Lung (tissue), 12 donors: ENCODE results near the gene UST. TPM values are rescaled to one million over a fixed set of nuclear protein-coding genes. Genes with fewer than 3 reads are reported as not detected.

Source experiments
- ATAC-seq: fragments of 200-7000 bp; cut with Tn5 transposase; one replicate; pipeline ENCODE4 v1.9.1; 2020; ENCODE audit warnings: moderate number of reproducible peaks; ENCODE audit not compliant: insufficient read depth, low FRiP score
- DNase-seq, 3 donors: peaks; one replicate each; pipeline ENCODE4 v3.0.0-alpha.2; 2013 to 2017
- H3K27ac ChIP-seq, 2 donors: one replicate each; pipeline ENCODE4 v1.5.1; 2013; ENCODE audit warnings: mild to moderate bottlenecking in 2 of 2, moderate library complexity in 2 of 2, control low read depth in 1 of 2, inconsistent platforms in 1 of 2, low read depth in 1 of 2, low read length in 1 of 2
- H3K27me3 ChIP-seq, 3 donors: one replicate each; pipeline ENCODE4 v1.5.1; 2013; ENCODE audit warnings: low read length in 2 of 3; ENCODE audit not compliant: control insufficient read depth in 3 of 3, insufficient read depth in 3 of 3
- H3K36me3 ChIP-seq, 4 donors: one replicate each; pipeline ENCODE4 v1.5.1; 2013; ENCODE audit warnings: low read length in 4 of 4, mild to moderate bottlenecking in 1 of 4, moderate library complexity in 1 of 4; ENCODE audit not compliant: control insufficient read depth in 4 of 4, insufficient read depth in 4 of 4
- H3K4me1 ChIP-seq, 5 donors: one replicate each; pipeline ENCODE4 v1.5.1; 2013; ENCODE audit warnings: low read length in 5 of 5, mild to moderate bottlenecking in 2 of 5, moderate library complexity in 1 of 5; ENCODE audit not compliant: control insufficient read depth in 5 of 5, insufficient read depth in 5 of 5
- H3K4me3 ChIP-seq: one replicate; pipeline ENCODE4 v1.5.1; 2013; ENCODE audit warnings: mild to moderate bottlenecking, control low read depth, moderate library complexity
- H3K9ac ChIP-seq, 2 donors: one replicate each; pipeline ENCODE4 v1.5.1; 2013; ENCODE audit warnings: low read length in 2 of 2, control low read depth in 1 of 2; ENCODE audit not compliant: insufficient read depth in 1 of 2
- H3K9me3 ChIP-seq, 4 donors: one replicate each; pipeline ENCODE4 v1.5.1; 2013; ENCODE audit warnings: low read length in 3 of 4, mild to moderate bottlenecking in 1 of 4, moderate library complexity in 1 of 4; ENCODE audit not compliant: control insufficient read depth in 4 of 4, insufficient read depth in 3 of 4
- CTCF ChIP-seq: IDR thresholded peaks from 2 replicates; pipeline ENCODE4 v1.5.1; 2012; ENCODE audit warnings: mild to moderate bottlenecking; ENCODE audit errors: control extremely low read depth, extremely low read depth
- WGBS, 2 donors: extraction: QIAGEN DNeasy Blood & Tissue Kit; methylation state at CpG; one replicate each; pipeline ENCODE4 v1.1.7; 2013; 5-methylcytosine and 5-hydroxymethylcytosine counted together
- polyA plus RNA-seq, 2 donors: library from polyadenylated mRNA; stranded (reverse); fragments of 200-250 nt; gene quantifications; one replicate each; pipeline ENCODE4 v1.2.1, GENCODE V29; 2013
- total RNA-seq, 2 donors: library from RNA; depleted of rRNA in 1 of 2; stranded (reverse); fragments of >200 nt in 1 of 2; gene quantifications; one replicate each; pipeline ENCODE4 v1.2.1, GENCODE V29; 2014 to 2021
- donor health status: control.
- donor health status: control.
- donor health status: Bipolar disorder and iron deficiency.
- donor health status: healthy.
- donor health status: DM: yes; HTN: yes; CAD: no.

The UST gene
- total and polyA plus RNA-seq, 4 donors, result 4.5 to 24.0 (median 7.1) TPM

GRCh38 chr6:148747471-148748165 is 788 bp downstream of the UST start:
- Histone ChIP-seq H3K9ac (no peak overlapping the region), H3K9me3 (no peaks in the 10 kb centered on the region), H3K27me3 (no peaks in the 10 kb centered on the region), H3K4me1 (peaks cover 0 to 29% (median 7%) of the 10 kb centered on the region in 5 donors), H3K36me3 (no peaks in the 10 kb centered on the region), H3K27ac (peak overlapping the region; percentile 29 to 72), H3K4me3 (peak overlapping the region; percentile 25)
- WGBS, 2 donors, result 0 to 1% methylated on average over 45 to 66 of the region's 66 CpGs
- DNase-seq (peak; percentile 61 to 69 (median 63)), ATAC-seq (peak; percentile 71)
- no peak for TF ChIP-seq CTCF

GRCh38 chr6:148749674-148750073 is 2.8 kb downstream of the UST start:
- no peak for DNase-seq
- TF ChIP-seq CTCF, result no peak
- Histone ChIP-seq H3K4me3 (no peak overlapping the region), H3K27ac (no peak overlapping the region), H3K9me3 (no peaks in the 10 kb centered on the region), H3K27me3 (no peaks in the 10 kb centered on the region), H3K36me3 (no peaks in the 10 kb centered on the region), H3K9ac (no peak overlapping the region), H3K4me1 (peaks cover 0 to 29% (median 7%) of the 10 kb centered on the region in 5 donors)
- no peak for ATAC-seq
- 79 to 91% methylated on average over 1 of the region's 1 CpG for WGBS, 2 donors

GRCh38 chr6:148750838-148751792 is 4.3 kb downstream of the UST start:
- no peak overlapping the region for H3K4me3 ChIP-seq
- H3K9ac ChIP-seq, result no peak overlapping the region
- H3K4me1 ChIP-seq, result peaks cover 0 to 25% (median 7%) of the 10 kb centered on the region in 5 donors
- H3K27ac ChIP-seq, result peak overlapping the region in 1 of 2 donors; percentile 26
- 76 to 87% methylated on average over 13 of the region's 13 CpGs for WGBS, 2 donors
- no peak for ATAC-seq
- no peaks in the 10 kb centered on the region for H3K36me3 ChIP-seq
- DNase-seq, result no peak
- no peak for TF ChIP-seq CTCF
- H3K9me3 ChIP-seq, result no peaks in the 10 kb centered on the region
- H3K27me3 ChIP-seq, result no peaks in the 10 kb centered on the region
